Prostate gland (tissue), 2 donors: Measurements from ENCODE around the gene CLIC5. TPM values are rescaled to one million over a fixed set of nuclear protein-coding genes. Genes with fewer than 3 reads are reported as not detected.

Experiments
- DNase-seq: peaks from one replicate; pipeline ENCODE4 v3.0.0-alpha.2; 2019; ENCODE audit warnings: low spot score
- H3K27ac ChIP-seq, 2 donors: fragments of 200-600 bp; sonication (generic); 2 replicates each; pipeline ENCODE4 v1.5.1; 2017 to 2019
- H3K27me3 ChIP-seq: fragments of 200-600 bp; sonication (generic); replicated peaks from 2 replicates; pipeline ENCODE4 v1.5.1; 2019; ENCODE audit not compliant: insufficient read depth
- H3K36me3 ChIP-seq, 2 donors: fragments of 200-600 bp; sonication (generic); 1 replicate in 1 of 2; 2 replicates in 1 of 2; pipeline versions ENCODE4 v1.5.1 to v1.8.1; 2017 to 2019
- H3K4me1 ChIP-seq: fragments of 200-600 bp; sonication (generic); replicated peaks from 2 replicates; pipeline ENCODE4 v1.5.1; 2019
- H3K4me3 ChIP-seq, 2 donors: fragments of 200-600 bp; sonication (generic); 2 replicates each; pipeline ENCODE4 v1.5.1; 2017 to 2019
- H3K9me3 ChIP-seq: fragments of 200-600 bp; sonication (generic); 2 replicates; pipeline ENCODE4 v1.5.1; 2017
- POLR2A ChIP-seq: fragments of 450-650 bp; IDR thresholded peaks from one replicate; pipeline ENCODE4 v1.6.1; 2016; ENCODE audit warnings: antibody characterized with exemption, mild to moderate bottlenecking
- POLR2AphosphoS5 ChIP-seq: sonication (generic); formaldehyde crosslinking; IDR thresholded peaks from one replicate; pipeline ENCODE4 v1.6.1; 2017; ENCODE audit warnings: antibody characterized with exemption
- WGBS: methylation state at CpG from one replicate; pipeline ENCODE4 v1.1.5; 2018; 5-methylcytosine and 5-hydroxymethylcytosine counted together
- intact Hi-C: fragments of 100-400 bp; cut with DNase I; formaldehyde crosslinking; loops from one replicate; pipeline ENCODE4 v1.14.2; 2022
- total RNA-seq, 2 donors: library from RNA; depleted of rRNA; stranded (reverse); fragments of >200 nt; gene quantifications; one replicate each; pipeline ENCODE4 v1.1.0, GENCODE V29; 2016
- TF ChIP-seq, protein P1 (sequence below), 4 experiments: fragments of 200-600 bp in 2 of 4; fragments of 450-650 bp in 2 of 4; sonication (generic) in 2 of 4; IDR thresholded peaks; 1 replicate in 3 of 4; 2 replicates in 1 of 4; pipeline ENCODE4 v1.5.1; 2016 to 2019; ENCODE audit warnings: antibody characterized with exemption in 4 of 4, mild to moderate bottlenecking in 2 of 4, moderate library complexity in 2 of 4

The CLIC5 gene
- total RNA-seq, 2 donors from 2014 or later: 3.2 to 4.5 TPM

DNA sequence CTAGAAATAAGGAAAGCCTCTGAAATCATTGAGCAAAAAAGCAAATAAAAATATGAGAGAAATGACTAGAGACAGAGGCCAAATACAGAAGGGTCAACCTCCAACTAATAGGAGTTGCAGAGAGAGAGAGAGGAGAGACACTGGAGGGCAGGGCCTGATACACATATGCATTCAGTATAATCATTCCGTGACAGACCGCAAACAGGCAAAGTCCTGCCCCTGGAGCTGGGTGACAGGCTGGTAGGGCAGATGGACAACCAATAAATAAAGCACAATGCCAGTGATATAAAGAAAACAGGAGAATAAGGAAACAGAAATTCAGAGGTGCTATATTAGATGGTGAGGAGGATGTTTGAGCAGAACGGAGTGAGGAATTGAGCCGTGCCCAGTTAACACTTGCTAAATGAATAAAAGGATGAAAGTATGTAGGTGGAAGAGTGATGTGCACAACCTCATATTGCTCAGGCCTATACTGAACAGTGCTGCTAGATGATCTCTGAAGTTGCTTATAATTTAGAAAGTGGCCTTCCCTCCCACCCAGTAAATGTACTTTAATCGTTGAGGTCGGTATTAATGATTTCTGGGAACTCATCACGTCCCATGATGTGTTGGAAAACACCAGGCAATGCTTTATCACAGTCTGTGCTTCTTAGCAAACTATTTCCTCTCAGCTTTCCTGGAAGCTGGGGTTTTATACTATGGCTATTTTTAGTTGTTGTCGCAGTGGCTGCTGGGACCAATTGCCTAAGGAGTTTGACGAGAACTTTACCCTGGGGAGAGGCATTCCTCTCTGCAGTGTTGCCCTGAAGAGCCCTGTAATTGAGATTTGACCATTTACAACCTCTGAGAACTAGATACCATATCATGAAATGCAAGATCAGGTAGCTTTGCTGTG is 37.6 kb upstream of the CLIC5 start:
- Histone ChIP-seq H3K36me3 (no peaks in the 10 kb centered on the region), H3K9me3 (no peaks in the 10 kb centered on the region), H3K4me3 (no peak overlapping the region), H3K27me3 (no peaks in the 10 kb centered on the region), H3K4me1 (no peaks in the 10 kb centered on the region), H3K27ac (peak overlapping the region in 1 of 2 donors; percentile 9)
- TF ChIP-seq POLR2AphosphoS5: no peak
- TF ChIP-seq, protein P1, sequence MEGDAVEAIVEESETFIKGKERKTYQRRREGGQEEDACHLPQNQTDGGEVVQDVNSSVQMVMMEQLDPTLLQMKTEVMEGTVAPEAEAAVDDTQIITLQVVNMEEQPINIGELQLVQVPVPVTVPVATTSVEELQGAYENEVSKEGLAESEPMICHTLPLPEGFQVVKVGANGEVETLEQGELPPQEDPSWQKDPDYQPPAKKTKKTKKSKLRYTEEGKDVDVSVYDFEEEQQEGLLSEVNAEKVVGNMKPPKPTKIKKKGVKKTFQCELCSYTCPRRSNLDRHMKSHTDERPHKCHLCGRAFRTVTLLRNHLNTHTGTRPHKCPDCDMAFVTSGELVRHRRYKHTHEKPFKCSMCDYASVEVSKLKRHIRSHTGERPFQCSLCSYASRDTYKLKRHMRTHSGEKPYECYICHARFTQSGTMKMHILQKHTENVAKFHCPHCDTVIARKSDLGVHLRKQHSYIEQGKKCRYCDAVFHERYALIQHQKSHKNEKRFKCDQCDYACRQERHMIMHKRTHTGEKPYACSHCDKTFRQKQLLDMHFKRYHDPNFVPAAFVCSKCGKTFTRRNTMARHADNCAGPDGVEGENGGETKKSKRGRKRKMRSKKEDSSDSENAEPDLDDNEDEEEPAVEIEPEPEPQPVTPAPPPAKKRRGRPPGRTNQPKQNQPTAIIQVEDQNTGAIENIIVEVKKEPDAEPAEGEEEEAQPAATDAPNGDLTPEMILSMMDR (IDR thresholded peaks at IDR 0.05): no peak
- no peak for TF ChIP-seq POLR2A
- DNase-seq: no peak
- intact Hi-C loops: no loop called here
- 79% methylated on average over 9 of the region's 9 CpGs for whole genome bisulfite sequencing

DNA sequence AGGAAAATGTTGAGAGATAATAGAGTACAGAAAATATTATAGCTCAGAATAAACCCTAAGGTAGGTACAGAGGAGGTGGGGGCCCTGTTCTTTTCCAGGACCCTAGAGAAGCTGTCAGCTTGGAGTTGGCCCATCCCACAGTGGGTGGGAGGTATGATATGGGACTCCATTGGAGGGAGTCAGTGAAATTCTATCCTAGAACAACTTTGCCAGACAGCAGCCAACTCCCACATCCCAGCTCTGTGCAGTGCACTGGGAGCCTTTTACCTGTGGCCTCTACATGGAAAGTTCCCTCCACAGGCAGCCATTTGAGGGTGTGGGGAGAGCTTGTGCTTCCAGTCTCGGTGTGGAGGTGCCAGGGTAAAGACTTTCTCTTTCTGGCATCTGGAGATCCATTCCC is 36.8 kb upstream of the CLIC5 start:
- no peak overlapping the region for H3K4me3 ChIP-seq
- H3K9me3 ChIP-seq: no peaks in the 10 kb centered on the region
- no peaks in the 10 kb centered on the region for H3K27me3 ChIP-seq
- H3K27ac ChIP-seq: no peak overlapping the region
- H3K36me3 ChIP-seq: no peaks in the 10 kb centered on the region
- no peak for DNase-seq
- no peaks in the 10 kb centered on the region for H3K4me1 ChIP-seq
- 100% methylated on average over 1 of the region's 1 CpG for WGBS
- intact Hi-C loops: no loop called here
- TF ChIP-seq POLR2A: no peak
- TF ChIP-seq, protein P1 (IDR thresholded peaks at IDR 0.05): no peak
- no peak for TF ChIP-seq POLR2AphosphoS5

DNA sequence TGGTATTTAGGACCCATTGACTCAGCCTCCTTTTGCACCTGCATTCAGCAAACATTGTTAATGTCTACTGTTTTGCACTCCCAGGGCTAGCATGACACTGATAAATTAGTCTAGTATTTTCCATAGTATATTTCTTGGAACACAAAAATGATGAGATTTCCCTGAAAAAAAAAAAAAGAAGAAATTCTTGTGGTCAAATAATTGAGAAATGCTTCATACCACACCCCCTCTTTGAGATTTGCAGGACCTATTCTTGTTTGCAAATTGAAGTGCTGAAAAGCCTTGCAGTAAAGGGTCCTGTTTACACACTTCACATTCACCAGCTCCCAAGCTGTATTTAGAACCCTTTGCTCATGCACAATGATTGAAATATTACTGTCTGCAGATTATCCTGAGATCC is 36.3 kb upstream of the CLIC5 start:
- Histone ChIP-seq H3K36me3 (no peaks in the 10 kb centered on the region), H3K4me3 (no peak overlapping the region), H3K9me3 (no peaks in the 10 kb centered on the region), H3K4me1 (no peaks in the 10 kb centered on the region), H3K27ac (no peak overlapping the region), H3K27me3 (no peaks in the 10 kb centered on the region)
- intact Hi-C loops: no loop called here
- no peak for DNase-seq
- no peak for TF ChIP-seq POLR2AphosphoS5
- TF ChIP-seq, protein P1 (IDR thresholded peaks at IDR 0.05): no peak
- no peak for TF ChIP-seq POLR2A

DNA sequence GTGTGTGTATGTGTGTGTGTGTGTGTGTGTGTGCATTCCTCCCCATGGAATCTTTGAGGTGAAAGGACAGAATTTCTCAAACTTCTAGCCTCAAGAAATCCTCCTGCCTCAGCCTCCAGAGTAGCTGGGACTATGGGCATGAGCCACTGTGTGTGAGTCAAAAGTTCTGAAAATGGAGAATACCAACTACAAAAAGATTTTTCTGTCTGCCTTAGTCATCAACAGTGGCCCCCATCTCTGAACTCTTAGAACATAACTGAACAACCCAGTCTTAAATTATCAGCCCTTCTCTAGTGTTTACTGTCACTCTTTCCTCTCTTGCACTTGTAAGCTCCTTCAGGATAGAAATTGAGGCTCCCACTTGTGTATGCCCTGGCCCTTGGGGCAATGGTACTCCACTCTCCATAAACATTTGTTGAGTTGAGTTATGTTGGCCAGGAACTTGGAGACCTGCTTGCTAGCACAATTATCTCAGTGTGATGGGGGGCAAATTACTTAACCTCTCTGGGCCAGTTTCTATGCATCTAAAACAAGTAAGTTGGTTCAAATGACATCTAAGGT is 35.3 kb upstream of the CLIC5 start:
- no peak for DNase-seq
- no peak overlapping the region for H3K27ac ChIP-seq
- no peak overlapping the region for H3K4me3 ChIP-seq
- no peaks in the 10 kb centered on the region for H3K4me1 ChIP-seq
- no peaks in the 10 kb centered on the region for H3K27me3 ChIP-seq
- no peaks in the 10 kb centered on the region for H3K9me3 ChIP-seq
- intact Hi-C loops: no loop called here
- TF ChIP-seq, protein P1 (IDR thresholded peaks at IDR 0.05): no peak
- TF ChIP-seq POLR2AphosphoS5 (no peak), POLR2A (no peak)
- H3K36me3 ChIP-seq: no peaks in the 10 kb centered on the region
